ENCODE measurements around the gene LGI4.
A peak's percentile ranks its signal among the peaks of the same experiment; 100 is the strongest.

LGI4 gene

GRCh38 chr19:35114353-35115176 lies 20.3 kb downstream of the LGI4 start:
- in situ Hi-C loops (cut with HindIII; ENCODE audit: low sequenced_read_pairs): no loop called here
- peak; percentile 99 for TF ChIP-seq CTCF (IDR thresholded peaks at IDR 0.05; ENCODE audit: low read depth, low read length, missing control alignments)
- peak; percentile 9 for DNase-seq (ENCODE audit: low read depth)
- peak overlapping the region; percentile 15 for H3K4me3 ChIP-seq (ENCODE audit: low read depth, low read length)

GRCh38 chr19:35112995-35113688 lies 21.7 kb downstream of the LGI4 start:
- in situ Hi-C loops (cut with HindIII; ENCODE audit: low sequenced_read_pairs): no loop called here
- DNase-seq (ENCODE audit: low read depth): no peak
- TF ChIP-seq CTCF (IDR thresholded peaks at IDR 0.05; ENCODE audit: low read depth, low read length, missing control alignments): no peak
- H3K4me3 ChIP-seq (ENCODE audit: low read depth, low read length): no peak overlapping the region

GRCh38 chr19:35110974-35111373 lies 23.9 kb downstream of the LGI4 start:
- no peak for DNase-seq (ENCODE audit: low read depth)
- no peak overlapping the region for H3K4me3 ChIP-seq (ENCODE audit: low read depth, low read length)
- in situ Hi-C loops (cut with HindIII; ENCODE audit: low sequenced_read_pairs): no loop called here
- TF ChIP-seq CTCF (IDR thresholded peaks at IDR 0.05; ENCODE audit: low read depth, low read length, missing control alignments): no peak

DNA sequence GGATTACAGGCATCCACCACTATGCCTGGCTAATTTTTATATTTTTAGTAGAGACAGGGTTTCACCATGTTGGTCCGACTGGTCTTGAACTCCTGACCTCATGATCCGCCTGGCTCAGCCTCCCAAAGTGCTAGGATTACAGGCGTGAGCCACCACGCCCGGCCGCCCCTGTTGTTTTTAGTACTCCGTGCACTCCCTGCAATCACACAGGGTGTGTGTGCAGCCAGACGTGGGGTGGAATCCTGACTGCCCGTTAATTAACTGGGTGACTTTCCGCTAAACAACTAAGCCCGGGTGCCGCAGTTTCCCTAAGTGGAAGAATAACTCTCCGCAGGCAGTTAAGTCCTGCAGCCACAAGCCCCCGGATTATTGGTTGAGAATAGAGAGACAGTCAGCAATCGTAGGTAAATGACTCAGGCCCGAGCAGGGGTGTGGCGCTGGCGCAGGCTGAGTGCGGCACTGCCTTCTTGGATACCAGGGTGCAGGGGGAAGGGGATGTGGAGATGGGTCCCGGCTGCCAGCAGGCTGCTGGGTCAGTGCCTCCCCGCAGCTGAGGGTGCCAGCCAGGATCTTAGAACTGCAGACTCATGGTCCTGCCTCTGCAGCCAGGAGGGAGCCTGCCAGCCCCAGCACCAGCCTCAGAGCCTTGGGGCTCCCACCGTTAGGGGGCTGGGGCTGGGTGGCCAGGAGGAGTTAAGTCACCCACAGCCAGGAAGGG lies 25.3 kb downstream of the LGI4 start:
- no peak overlapping the region for H3K4me3 ChIP-seq (ENCODE audit: low read depth, low read length)
- TF ChIP-seq CTCF (IDR thresholded peaks at IDR 0.05; ENCODE audit: low read depth, low read length, missing control alignments): no peak
- in situ Hi-C loops (cut with HindIII; ENCODE audit: low sequenced_read_pairs): no loop called here
- no peak for DNase-seq (ENCODE audit: low read depth)

GRCh38 chr19:35108730-35109129 lies 26.1 kb downstream of the LGI4 start:
- in situ Hi-C loops (cut with HindIII; ENCODE audit: low sequenced_read_pairs): no loop called here
- no peak for TF ChIP-seq CTCF (IDR thresholded peaks at IDR 0.05; ENCODE audit: low read depth, low read length, missing control alignments)
- no peak overlapping the region for H3K4me3 ChIP-seq (ENCODE audit: low read depth, low read length)
- no peak for DNase-seq (ENCODE audit: low read depth)

DNA sequence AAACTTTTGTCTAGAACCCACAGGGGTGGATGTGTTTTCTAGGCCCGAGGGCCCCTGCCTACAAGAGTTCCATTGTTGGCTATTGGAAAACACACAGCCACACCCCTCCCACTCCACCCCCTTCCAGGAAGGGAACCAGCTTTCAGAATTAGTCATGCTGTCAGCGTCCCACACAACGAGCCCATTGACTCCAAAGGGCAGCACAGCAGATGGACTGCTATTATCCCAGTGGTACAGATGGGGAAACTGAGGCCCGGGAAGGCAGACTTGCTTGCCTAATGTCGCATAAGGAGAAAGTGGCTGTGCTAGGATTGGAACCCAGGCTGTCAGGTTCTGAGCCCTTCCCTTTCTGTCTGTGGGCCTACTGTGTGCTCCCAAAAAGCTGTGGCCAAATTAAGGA lies 27.3 kb downstream of the LGI4 start:
- no peak for DNase-seq (ENCODE audit: low read depth)
- no peak for TF ChIP-seq CTCF (IDR thresholded peaks at IDR 0.05; ENCODE audit: low read depth, low read length, missing control alignments)
- in situ Hi-C loops (cut with HindIII; ENCODE audit: low sequenced_read_pairs): no loop called here

More for the DNA sequence above, 27.3 kb downstream of the LGI4 start:
- no peak overlapping the region for H3K4me3 ChIP-seq (ENCODE audit: low read depth, low read length)

All from astrocyte of the cerebellum (primary cell).